Sigmoid colon (tissue), 7 donors: ENCODE data around the gene COL28A1. TPM values are rescaled to one million over a fixed set of nuclear protein-coding genes. Genes with fewer than 3 reads are reported as not detected.

Source experiments
- DNase-seq: peaks from one replicate; pipeline ENCODE4 v3.0.0-alpha.2; 2019
- H3K27ac ChIP-seq, 4 donors: fragments of 200-600 bp; sonication (generic); one replicate each; pipeline ENCODE4 v1.5.1; 2016 to 2019; ENCODE audit warnings: mild to moderate bottlenecking in 1 of 4
- H3K27me3 ChIP-seq, 3 donors: fragments of 200-600 bp; sonication (generic); one replicate each; pipeline ENCODE4 v1.5.1; 2019; ENCODE audit warnings: mild to moderate bottlenecking in 1 of 3
- H3K36me3 ChIP-seq, 4 donors: fragments of 200-600 bp; sonication (generic); one replicate each; pipeline ENCODE4 v1.5.1; 2016 to 2019
- H3K4me1 ChIP-seq, 4 donors: fragments of 200-600 bp; sonication (generic); one replicate each; pipeline ENCODE4 v1.5.1; 2017 to 2019
- H3K4me3 ChIP-seq, 4 donors: fragments of 200-600 bp; sonication (generic); one replicate each; pipeline ENCODE4 v1.5.1; 2017 to 2019; ENCODE audit warnings: mild to moderate bottlenecking in 2 of 4, moderate library complexity in 1 of 4
- H3K9me3 ChIP-seq, 4 donors: fragments of 200-600 bp in 3 of 4; sonication (generic) in 3 of 4; one replicate each; pipeline versions ENCODE4 v1.5.1 to v1.6.1; 2013 to 2019
- EP300 ChIP-seq, 4 donors: sonication (generic); formaldehyde crosslinking; IDR thresholded peaks; one replicate each; pipeline ENCODE4 v1.6.1; 2017; ENCODE audit warnings: antibody characterized with exemption in 4 of 4
- POLR2A ChIP-seq, 2 donors: fragments of 450-650 bp; IDR thresholded peaks; one replicate each; pipeline ENCODE4 v1.6.1; 2016; ENCODE audit warnings: antibody characterized with exemption in 2 of 2, mild to moderate bottlenecking in 2 of 2, moderate library complexity in 2 of 2
- POLR2AphosphoS5 ChIP-seq, 4 donors: sonication (generic); formaldehyde crosslinking; IDR thresholded peaks; one replicate each; pipeline ENCODE4 v1.6.1; 2017; ENCODE audit warnings: antibody characterized with exemption in 4 of 4
- WGBS, 2 donors: extraction: QIAGEN DNeasy Blood & Tissue Kit; methylation state at CpG; one replicate each; pipeline ENCODE4 v1.1.7; 2013; 5-methylcytosine and 5-hydroxymethylcytosine counted together
- intact Hi-C: fragments of 100-400 bp; cut with DNase I; formaldehyde crosslinking; loops from one replicate; pipeline ENCODE4 v1.15.1; 2023
- polyA plus RNA-seq, 3 donors: library from polyadenylated mRNA; stranded (reverse); fragments of 200-250 nt; gene quantifications; one replicate each; pipeline ENCODE4 v1.2.3, GENCODE V29; 2013
- total RNA-seq, 4 donors: library from RNA; depleted of rRNA; stranded (reverse); fragments of >200 nt; gene quantifications; one replicate each; pipeline ENCODE4 v1.1.0, GENCODE V29; 2016
- TF ChIP-seq, protein P1 (sequence below), 4 experiments: fragments of 450-650 bp in 3 of 4; fragments of 200-600 bp in 1 of 4; IDR thresholded peaks; one replicate each; pipeline ENCODE4 v1.5.1; 2016 to 2019; ENCODE audit warnings: antibody characterized with exemption in 4 of 4, mild to moderate bottlenecking in 3 of 4, moderate library complexity in 2 of 4
- donor health status: healthy with polysubstance abuse.
- donor health status: Bipolar disorder and iron deficiency.
- donor health status: healthy.

The COL28A1 gene
- total and polyA plus RNA-seq, 7 donors: 0.60 to 25.5 (median 9.9) TPM

DNA sequence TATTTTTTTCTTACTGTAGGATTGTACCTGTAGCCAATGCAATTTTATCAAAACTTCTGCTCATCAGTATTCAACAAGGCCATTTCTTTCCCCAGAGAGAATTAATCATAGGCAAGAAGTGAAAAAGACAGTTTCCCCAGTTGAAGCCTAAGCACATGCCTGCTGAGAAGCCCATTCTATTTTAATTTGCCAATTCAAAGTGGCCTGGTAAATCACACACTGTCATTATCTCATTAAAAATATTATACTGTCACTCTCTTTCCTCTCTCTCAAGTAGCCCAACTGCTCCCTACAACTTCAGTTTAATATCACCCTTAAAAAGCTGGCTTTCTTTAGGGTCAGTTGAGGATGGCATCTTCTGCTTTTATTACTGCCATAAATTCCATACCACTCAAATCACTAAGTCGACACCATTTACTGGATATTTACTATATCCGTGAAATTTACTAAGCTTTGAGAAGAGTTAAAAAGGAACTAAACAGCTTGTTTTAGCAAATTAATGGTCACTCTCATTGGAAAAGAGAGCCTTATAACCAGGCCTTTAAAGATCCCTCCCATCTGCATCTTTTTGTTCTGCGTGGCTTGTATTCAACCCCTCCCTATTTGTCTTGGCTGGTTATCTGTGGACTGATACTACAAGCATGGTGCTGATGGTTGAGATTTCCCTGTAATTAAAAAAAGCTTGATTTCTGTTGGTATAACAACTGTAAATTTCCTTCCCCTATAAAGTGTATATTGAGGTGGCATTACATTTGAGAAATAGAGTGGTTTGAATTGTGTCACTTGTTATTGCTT, 30.6 kb downstream of the COL28A1 start:
- TF ChIP-seq, protein P1, sequence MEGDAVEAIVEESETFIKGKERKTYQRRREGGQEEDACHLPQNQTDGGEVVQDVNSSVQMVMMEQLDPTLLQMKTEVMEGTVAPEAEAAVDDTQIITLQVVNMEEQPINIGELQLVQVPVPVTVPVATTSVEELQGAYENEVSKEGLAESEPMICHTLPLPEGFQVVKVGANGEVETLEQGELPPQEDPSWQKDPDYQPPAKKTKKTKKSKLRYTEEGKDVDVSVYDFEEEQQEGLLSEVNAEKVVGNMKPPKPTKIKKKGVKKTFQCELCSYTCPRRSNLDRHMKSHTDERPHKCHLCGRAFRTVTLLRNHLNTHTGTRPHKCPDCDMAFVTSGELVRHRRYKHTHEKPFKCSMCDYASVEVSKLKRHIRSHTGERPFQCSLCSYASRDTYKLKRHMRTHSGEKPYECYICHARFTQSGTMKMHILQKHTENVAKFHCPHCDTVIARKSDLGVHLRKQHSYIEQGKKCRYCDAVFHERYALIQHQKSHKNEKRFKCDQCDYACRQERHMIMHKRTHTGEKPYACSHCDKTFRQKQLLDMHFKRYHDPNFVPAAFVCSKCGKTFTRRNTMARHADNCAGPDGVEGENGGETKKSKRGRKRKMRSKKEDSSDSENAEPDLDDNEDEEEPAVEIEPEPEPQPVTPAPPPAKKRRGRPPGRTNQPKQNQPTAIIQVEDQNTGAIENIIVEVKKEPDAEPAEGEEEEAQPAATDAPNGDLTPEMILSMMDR (IDR thresholded peaks at IDR 0.05): no peak
- TF ChIP-seq POLR2AphosphoS5 (IDR thresholded peaks at IDR 0.05) (no peak), EP300 (IDR thresholded peaks at IDR 0.05) (no peak)

DNA sequence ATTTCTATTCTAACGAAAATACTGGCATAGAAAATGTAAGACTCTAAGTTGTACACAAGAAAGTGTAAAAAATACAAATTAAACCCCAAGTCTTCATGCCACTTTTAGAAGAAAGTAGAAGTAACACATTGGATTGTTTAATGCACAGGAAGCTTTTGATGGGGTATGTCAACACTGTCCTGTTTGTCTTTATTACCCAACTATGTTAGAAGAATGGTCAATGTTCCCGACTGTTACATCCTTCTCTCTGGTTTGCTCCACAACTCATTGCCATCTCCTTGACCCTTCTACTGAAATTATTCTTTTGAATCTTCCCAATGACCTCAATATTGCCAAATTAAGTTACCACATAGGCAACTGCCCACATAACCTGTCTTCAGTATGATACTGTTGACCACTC, 35.8 kb downstream of the COL28A1 start:
- no peaks in the 10 kb centered on the region for H3K4me1 ChIP-seq
- H3K27me3 ChIP-seq: no peaks in the 10 kb centered on the region
- H3K9me3 ChIP-seq: no peaks in the 10 kb centered on the region
- no peak overlapping the region for H3K27ac ChIP-seq
- H3K4me3 ChIP-seq: no peak overlapping the region
- H3K36me3 ChIP-seq: no peaks in the 10 kb centered on the region
- 79 to 84% methylated on average over 2 of the region's 2 CpGs for WGBS, 2 donors
- TF ChIP-seq, protein P1 (IDR thresholded peaks at IDR 0.05): no peak
- TF ChIP-seq EP300 (IDR thresholded peaks at IDR 0.05) (no peak), POLR2A (IDR thresholded peaks at IDR 0.05) (no peak), POLR2AphosphoS5 (IDR thresholded peaks at IDR 0.05) (no peak)
- intact Hi-C loops: no loop called here
- DNase-seq: no peak

More for the DNA sequence above, 30.6 kb downstream of the COL28A1 start:
- DNase-seq: no peak
- H3K36me3 ChIP-seq: no peaks in the 10 kb centered on the region
- no peak overlapping the region for H3K4me3 ChIP-seq
- no peaks in the 10 kb centered on the region for H3K9me3 ChIP-seq
- H3K4me1 ChIP-seq: no peaks in the 10 kb centered on the region
- WGBS, 2 donors: 13 to 55% methylated on average over 3 of the region's 3 CpGs
- no peak overlapping the region for H3K27ac ChIP-seq
- no peaks in the 10 kb centered on the region for H3K27me3 ChIP-seq
- intact Hi-C loops: no loop called here

DNA sequence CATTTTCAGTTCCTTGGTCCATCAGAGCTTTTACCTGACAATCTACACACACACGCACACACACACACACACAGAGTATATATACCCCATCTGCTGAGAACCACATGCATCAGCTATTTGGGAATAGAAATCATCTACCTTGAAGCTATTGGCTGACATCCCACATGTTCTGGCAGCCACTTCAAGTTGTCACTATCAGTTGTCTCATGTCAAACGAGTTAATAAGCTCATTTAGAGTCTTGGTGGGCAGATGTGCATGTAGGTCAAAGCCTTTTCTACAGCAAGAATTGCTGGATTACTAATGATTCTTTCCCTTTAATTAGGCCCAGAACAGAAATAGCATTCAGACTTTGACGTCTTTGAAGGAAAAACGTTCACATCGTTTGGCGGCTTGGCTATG, 36.8 kb downstream of the COL28A1 start:
- DNase-seq: no peak
- Histone ChIP-seq H3K4me1 (no peaks in the 10 kb centered on the region), H3K36me3 (no peaks in the 10 kb centered on the region), H3K4me3 (no peak overlapping the region), H3K27ac (no peak overlapping the region), H3K9me3 (no peaks in the 10 kb centered on the region), H3K27me3 (no peaks in the 10 kb centered on the region)
- 76 to 79% methylated on average over 6 of the region's 6 CpGs for WGBS, 2 donors
- TF ChIP-seq, protein P1 (IDR thresholded peaks at IDR 0.05): no peak
- TF ChIP-seq POLR2A (IDR thresholded peaks at IDR 0.05): no peak
- TF ChIP-seq POLR2AphosphoS5 (IDR thresholded peaks at IDR 0.05): no peak
- TF ChIP-seq EP300 (IDR thresholded peaks at IDR 0.05): no peak
- intact Hi-C loops: no loop called here

DNA sequence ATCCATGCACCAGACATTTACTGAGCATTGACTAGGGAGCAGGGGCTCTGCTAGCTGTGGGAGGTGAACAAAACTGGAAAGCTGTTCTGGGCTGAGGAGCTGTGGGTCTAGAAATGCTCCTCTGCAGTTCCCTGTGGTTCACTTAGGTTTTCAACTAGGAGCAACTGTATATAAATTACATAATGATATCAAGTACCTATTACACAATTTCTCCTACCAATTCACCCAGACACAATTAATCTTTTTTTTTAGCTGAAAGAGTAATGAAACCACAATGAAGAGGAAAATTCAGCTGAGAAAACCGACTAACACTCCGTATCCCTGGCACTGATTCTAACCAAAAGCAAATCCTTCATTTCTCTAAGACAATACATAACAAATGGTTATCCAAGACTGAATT, 39.4 kb downstream of the COL28A1 start:
- intact Hi-C loops: no loop called here

More for the DNA sequence above, 39.4 kb downstream of the COL28A1 start:
- no peaks in the 10 kb centered on the region for H3K36me3 ChIP-seq
- no peaks in the 10 kb centered on the region for H3K27me3 ChIP-seq
- no peaks in the 10 kb centered on the region for H3K9me3 ChIP-seq
- H3K27ac ChIP-seq: no peak overlapping the region
- H3K4me1 ChIP-seq: peaks cover 0 to 6% (median 0%) of the 10 kb centered on the region in 4 donors
- DNase-seq: no peak
- WGBS, 2 donors: 83 to 91% methylated on average over 2 of the region's 2 CpGs
- no peak for TF ChIP-seq POLR2A (IDR thresholded peaks at IDR 0.05)
- TF ChIP-seq, protein P1 (IDR thresholded peaks at IDR 0.05): no peak
- no peak for TF ChIP-seq POLR2AphosphoS5 (IDR thresholded peaks at IDR 0.05)
- no peak for TF ChIP-seq EP300 (IDR thresholded peaks at IDR 0.05)
- no peak overlapping the region for H3K4me3 ChIP-seq
